GM21723 (cell line): Measurements from ENCODE around the gene CLEC4F.

Experiments
- ATAC-seq: cut with Tn5 transposase; IDR thresholded peaks from one replicate; pipeline ENCODE4 v1.9.1; 2021; ENCODE audit warnings: mild to moderate bottlenecking, moderate library complexity; ENCODE audit not compliant: unreplicated experiment

Gene CLEC4F

GRCh38 chr2:70759446-70759845, 61.0 kb downstream of the CLEC4F start:
- no peak for ATAC-seq
